Esophagus muscularis mucosa (tissue), 4 donors: ENCODE data around the gene PRDX4. TPM values are rescaled to one million over a fixed set of nuclear protein-coding genes. Genes with fewer than 3 reads are reported as not detected.
"Not testable (repeated sequence)": the region's sequence is repeated elsewhere in the genome, so short reads cannot be mapped to it uniquely, and the experiment has no call there.

Experiments
- DNase-seq: peaks from one replicate; pipeline ENCODE4 v3.0.0-alpha.2; 2017; ENCODE audit errors: extremely low spot score
- H3K27ac ChIP-seq, 4 donors: fragments of 200-600 bp; sonication (generic); replicated peaks in 1 of 4; 1 replicate in 3 of 4; 2 replicates in 1 of 4; pipeline ENCODE4 v1.5.1; 2016 to 2019; ENCODE audit warnings: mild to moderate bottlenecking in 1 of 4
- H3K27me3 ChIP-seq, 4 donors: fragments of 200-600 bp; sonication (generic); one replicate each; pipeline versions ENCODE4 v1.5.1 to v1.6.0; 2016 to 2019
- H3K36me3 ChIP-seq, 4 donors: fragments of 200-600 bp; sonication (generic); one replicate each; pipeline ENCODE4 v1.5.1; 2016 to 2019
- H3K4me1 ChIP-seq, 4 donors: fragments of 200-600 bp; sonication (generic); one replicate each; pipeline ENCODE4 v1.5.1; 2016 to 2019
- H3K4me3 ChIP-seq, 4 donors: fragments of 200-600 bp; sonication (generic); 1 replicate in 2 of 4; 2 replicates in 2 of 4; pipeline ENCODE4 v1.5.1; 2016 to 2019; ENCODE audit warnings: mild to moderate bottlenecking in 4 of 4, moderate library complexity in 1 of 4
- H3K9me3 ChIP-seq, 4 donors: fragments of 200-600 bp; sonication (generic); 1 replicate in 3 of 4; 2 replicates in 1 of 4; pipeline ENCODE4 v1.5.1; 2016 to 2019
- EP300 ChIP-seq: sonication (generic); formaldehyde crosslinking; IDR thresholded peaks from one replicate; pipeline ENCODE4 v1.6.1; 2017; ENCODE audit warnings: antibody characterized with exemption
- POLR2A ChIP-seq: fragments of 450-650 bp; IDR thresholded peaks from one replicate; pipeline ENCODE4 v1.6.1; 2017; ENCODE audit warnings: antibody characterized with exemption, moderate library complexity, mild to moderate bottlenecking, low read depth
- POLR2AphosphoS5 ChIP-seq, 2 donors: sonication (generic); formaldehyde crosslinking; IDR thresholded peaks; one replicate each; pipeline ENCODE4 v1.6.1; 2017; ENCODE audit warnings: antibody characterized with exemption in 2 of 2
- WGBS: methylation state at CpG from one replicate; pipeline ENCODE4 v1.1.5; 2018; 5-methylcytosine and 5-hydroxymethylcytosine counted together
- intact Hi-C: fragments of 100-400 bp; cut with DNase I; formaldehyde crosslinking; loops from one replicate; pipeline ENCODE4 v1.15.1; 2023
- total RNA-seq, 4 donors: library from RNA; depleted of rRNA; stranded (reverse); fragments of >200 nt; gene quantifications; one replicate each; pipeline versions ENCODE4 v1.1.0 to v1.2.1, GENCODE V29; 2016
- TF ChIP-seq, protein P1 (sequence below), 3 experiments: fragments of 200-600 bp in 2 of 3; fragments of 450-650 bp in 1 of 3; sonication (generic) in 2 of 3; IDR thresholded peaks; one replicate each; pipeline ENCODE4 v1.5.1; 2017 to 2019; ENCODE audit warnings: antibody characterized with exemption in 3 of 3, mild to moderate bottlenecking in 2 of 3, moderate library complexity in 1 of 3

PRDX4 gene
- total RNA-seq, 4 donors from 2014 or later: 64.6 to 120 (median 90.3) TPM

DNA sequence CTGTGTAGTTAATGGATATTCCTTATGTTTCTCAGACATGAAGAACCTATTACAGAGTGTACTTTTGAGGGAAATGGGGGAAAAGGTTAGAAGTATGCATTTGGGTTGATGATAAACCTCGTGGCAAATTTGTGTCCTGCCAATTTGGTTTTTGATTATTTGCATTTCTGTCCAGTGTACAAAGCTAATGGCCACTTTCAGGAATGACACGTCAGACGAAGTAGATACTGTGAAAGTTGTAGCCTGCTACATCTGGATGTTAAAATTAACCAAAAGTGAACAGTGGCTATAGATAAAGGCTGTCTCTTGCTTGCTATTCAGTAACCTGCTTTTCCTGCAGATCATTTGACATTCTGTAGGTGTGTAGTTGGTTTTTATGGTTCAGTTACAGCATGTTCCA lies 1.0 kb downstream of the PRDX4 start:
- Histone ChIP-seq H3K27ac (peak overlapping the region in 2 of 4 donors; percentile 77 to 84), H3K27me3 (no peaks in the 10 kb centered on the region), H3K36me3 (peaks cover 0 to 2% (median 0%) of the 10 kb centered on the region in 4 donors), H3K4me1 (peaks cover 0 to 25% (median 17%) of the 10 kb centered on the region in 4 donors), H3K9me3 (no peaks in the 10 kb centered on the region), H3K4me3 (peak overlapping the region; percentile 64 to 75 (median 66))
- DNase-seq: no peak
- TF ChIP-seq POLR2AphosphoS5 (IDR thresholded peaks at IDR 0.05): no peak
- no peak for TF ChIP-seq EP300
- TF ChIP-seq POLR2A: no peak
- TF ChIP-seq, protein P1, sequence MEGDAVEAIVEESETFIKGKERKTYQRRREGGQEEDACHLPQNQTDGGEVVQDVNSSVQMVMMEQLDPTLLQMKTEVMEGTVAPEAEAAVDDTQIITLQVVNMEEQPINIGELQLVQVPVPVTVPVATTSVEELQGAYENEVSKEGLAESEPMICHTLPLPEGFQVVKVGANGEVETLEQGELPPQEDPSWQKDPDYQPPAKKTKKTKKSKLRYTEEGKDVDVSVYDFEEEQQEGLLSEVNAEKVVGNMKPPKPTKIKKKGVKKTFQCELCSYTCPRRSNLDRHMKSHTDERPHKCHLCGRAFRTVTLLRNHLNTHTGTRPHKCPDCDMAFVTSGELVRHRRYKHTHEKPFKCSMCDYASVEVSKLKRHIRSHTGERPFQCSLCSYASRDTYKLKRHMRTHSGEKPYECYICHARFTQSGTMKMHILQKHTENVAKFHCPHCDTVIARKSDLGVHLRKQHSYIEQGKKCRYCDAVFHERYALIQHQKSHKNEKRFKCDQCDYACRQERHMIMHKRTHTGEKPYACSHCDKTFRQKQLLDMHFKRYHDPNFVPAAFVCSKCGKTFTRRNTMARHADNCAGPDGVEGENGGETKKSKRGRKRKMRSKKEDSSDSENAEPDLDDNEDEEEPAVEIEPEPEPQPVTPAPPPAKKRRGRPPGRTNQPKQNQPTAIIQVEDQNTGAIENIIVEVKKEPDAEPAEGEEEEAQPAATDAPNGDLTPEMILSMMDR (IDR thresholded peaks at IDR 0.05): no peak
- intact Hi-C loops: no loop called here
- WGBS: 27% methylated on average over 3 of the region's 3 CpGs

DNA sequence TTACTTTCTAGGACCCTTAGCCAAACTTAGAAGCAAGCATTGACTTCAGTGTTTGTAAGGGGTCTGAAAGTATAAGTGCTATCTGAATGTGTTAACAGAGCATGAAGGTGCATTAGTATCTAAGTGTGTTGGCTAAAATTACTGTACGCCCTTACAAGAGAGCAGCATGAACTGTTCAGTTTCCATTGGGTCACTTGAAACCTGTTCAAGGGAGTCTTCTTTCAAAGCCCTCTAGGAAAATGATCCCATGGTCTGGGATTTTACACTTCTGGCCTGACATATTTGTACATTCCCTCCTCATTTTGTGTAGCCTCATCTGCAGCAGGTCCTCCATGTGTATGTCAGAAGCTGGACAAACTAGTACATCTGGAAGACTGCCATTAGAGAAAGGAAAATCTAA lies 3.2 kb downstream of the PRDX4 start:
- Histone ChIP-seq H3K27ac (no peak overlapping the region), H3K9me3 (no peaks in the 10 kb centered on the region), H3K4me3 (no peak overlapping the region), H3K4me1 (peaks cover 0 to 25% (median 17%) of the 10 kb centered on the region in 4 donors), H3K27me3 (no peaks in the 10 kb centered on the region), H3K36me3 (peaks cover 0 to 11% (median 0%) of the 10 kb centered on the region in 4 donors)
- DNase-seq: no peak
- intact Hi-C loops: no loop called here
- TF ChIP-seq POLR2A: no peak
- no peak for TF ChIP-seq EP300
- no peak for TF ChIP-seq POLR2AphosphoS5 (IDR thresholded peaks at IDR 0.05)
- TF ChIP-seq, protein P1 (IDR thresholded peaks at IDR 0.05): no peak
- 77% methylated on average over 1 of the region's 1 CpG for WGBS

DNA sequence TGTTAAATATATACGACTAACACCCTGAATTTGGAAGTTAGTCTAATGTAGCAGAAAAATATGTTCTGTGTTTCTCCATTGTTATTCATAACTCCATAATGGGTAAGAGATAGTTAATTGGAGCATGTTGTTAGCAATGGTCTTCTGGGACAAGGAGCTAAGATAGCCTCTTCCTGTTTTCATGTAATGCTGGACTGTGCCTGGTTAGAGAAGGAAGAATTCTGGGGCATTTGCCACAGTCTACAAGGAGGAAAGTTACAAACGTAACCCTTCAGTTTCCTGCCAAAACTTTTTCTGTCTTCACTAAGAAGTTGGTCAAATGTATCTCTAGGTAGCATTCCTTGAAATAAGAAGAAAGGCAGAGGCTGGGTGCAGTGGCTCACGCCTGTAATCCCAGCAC lies 5.8 kb downstream of the PRDX4 start:
- H3K27me3 ChIP-seq: no peaks in the 10 kb centered on the region
- H3K27ac ChIP-seq: no peak overlapping the region
- no peaks in the 10 kb centered on the region for H3K9me3 ChIP-seq
- WGBS: 57% methylated on average over 3 of the region's 3 CpGs
- H3K4me1 ChIP-seq: peaks cover 0 to 22% (median 11%) of the 10 kb centered on the region in 4 donors
- TF ChIP-seq EP300 (no peak), POLR2AphosphoS5 (IDR thresholded peaks at IDR 0.05) (no peak), POLR2A (no peak)
- TF ChIP-seq, protein P1 (IDR thresholded peaks at IDR 0.05): no peak
- intact Hi-C loops: no loop called here
- no peak for DNase-seq
- H3K36me3 ChIP-seq: peaks cover 5 to 32% (median 6%) of the 10 kb centered on the region in 4 donors
- H3K4me3 ChIP-seq: no peak overlapping the region

DNA sequence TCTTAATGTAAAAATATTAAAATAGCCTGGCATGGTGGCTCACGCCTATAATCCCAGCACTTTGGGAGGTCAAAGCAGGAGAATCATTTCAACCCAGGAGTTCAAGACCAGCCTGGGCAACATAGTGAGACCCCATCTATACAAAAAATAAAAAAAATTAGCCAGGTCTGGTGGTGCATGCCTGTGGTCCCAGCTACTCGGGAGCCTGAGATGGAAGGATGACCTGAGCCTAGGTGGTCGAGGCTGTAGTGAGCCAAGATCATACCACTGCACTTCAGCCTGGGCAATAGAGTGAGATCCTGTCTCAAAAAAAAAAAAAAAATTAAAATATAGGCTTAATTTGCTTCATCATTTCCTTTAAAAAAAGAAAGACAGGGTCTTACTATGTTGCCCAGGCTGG lies 9.2 kb downstream of the PRDX4 start:
- DNase-seq, H3K4me1 ChIP-seq, H3K27ac ChIP-seq, H3K9me3 ChIP-seq, intact Hi-C loops, H3K4me3 ChIP-seq, H3K27me3 ChIP-seq: not testable (repeated sequence)
- WGBS: 61% methylated on average over 3 of the region's 3 CpGs
- H3K36me3 ChIP-seq: peaks cover 5 to 50% (median 15%) of the 10 kb centered on the region in 4 donors

DNA sequence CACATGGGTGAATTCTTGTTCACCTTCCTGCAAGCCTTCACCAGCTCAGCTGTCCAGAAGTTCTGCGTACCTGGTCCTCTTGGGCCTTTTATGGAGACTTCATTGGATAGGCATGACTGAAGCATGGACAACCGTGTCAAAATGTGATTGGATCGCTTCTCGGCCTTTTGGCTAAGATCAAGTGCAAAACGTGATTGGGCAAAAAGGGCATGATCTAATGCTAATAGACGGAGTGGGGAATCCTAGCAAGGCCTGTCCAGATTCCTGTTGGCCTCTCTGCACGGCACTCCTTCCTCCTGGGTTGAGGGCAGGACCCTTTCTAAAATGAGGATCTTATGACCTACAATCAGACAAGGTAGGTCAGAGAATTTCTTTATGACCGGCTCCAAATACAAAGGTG lies 24.9 kb downstream of the PRDX4 start:
- Histone ChIP-seq H3K4me1 (no peaks in the 10 kb centered on the region), H3K9me3 (no peaks in the 10 kb centered on the region), H3K36me3 (peaks cover 0 to 1% (median 0%) of the 10 kb centered on the region in 4 donors), H3K27me3 (no peaks in the 10 kb centered on the region), H3K4me3 (no peak overlapping the region), H3K27ac (no peak overlapping the region)
- 72% methylated on average over 8 of the region's 8 CpGs for WGBS
- no peak for DNase-seq
- TF ChIP-seq EP300: no peak
- no peak for TF ChIP-seq POLR2AphosphoS5 (IDR thresholded peaks at IDR 0.05)
- no peak for TF ChIP-seq POLR2A
- TF ChIP-seq, protein P1 (IDR thresholded peaks at IDR 0.05): no peak
- intact Hi-C loops: loop anchor here (10.0 kb wide), 1 partner anchor 93 kb away; the partner anchor contains the start of gene SAT1
